Embryonic facial prominence (tissue), 1 donor: ENCODE data around the gene FAM9A.

Experiments used
- DNase-seq: peaks from one replicate; pipeline ENCODE4 v3.0.0-alpha.2; 2016; ENCODE audit errors: extremely low spot score

The FAM9A gene

GRCh38 chrX:8801041-8801599 lies at the start of gene FAM9A:
FAM9A (minus strand) TSS chrX:8801383; CDS start chrX:8800171, 1,212 bp downstream.
- no peak for DNase-seq

- DNase-seq: no peak
These were observed 49.3 kb upstream of the FAM9A start for GRCh38 chrX:8850478-8850877.

DNA sequence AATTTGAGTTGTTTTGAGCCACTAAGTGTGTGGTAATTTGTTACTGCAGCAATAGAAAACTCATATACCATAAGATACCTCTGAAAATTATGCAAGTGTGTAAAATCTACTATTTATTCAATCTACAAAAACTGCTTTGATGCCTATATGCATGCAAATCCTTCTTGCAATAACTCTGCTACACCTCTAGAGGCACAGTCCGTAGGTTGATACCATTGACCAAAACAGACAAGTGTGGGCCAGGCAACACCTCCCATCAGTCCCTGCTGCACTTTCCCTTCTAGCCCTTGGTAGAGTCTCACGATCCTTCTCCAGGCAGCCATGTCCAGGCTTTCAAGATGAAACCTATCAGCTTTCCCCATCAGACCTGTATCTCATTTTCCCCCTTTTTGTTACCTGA lies 48.8 kb upstream of the FAM9A start:
- no peak for DNase-seq

GRCh38 chrX:8849458-8849857 lies 48.3 kb upstream of the FAM9A start:
- no peak for DNase-seq

GRCh38 chrX:8848911-8849310 lies 47.7 kb upstream of the FAM9A start:
- DNase-seq: no peak

DNA sequence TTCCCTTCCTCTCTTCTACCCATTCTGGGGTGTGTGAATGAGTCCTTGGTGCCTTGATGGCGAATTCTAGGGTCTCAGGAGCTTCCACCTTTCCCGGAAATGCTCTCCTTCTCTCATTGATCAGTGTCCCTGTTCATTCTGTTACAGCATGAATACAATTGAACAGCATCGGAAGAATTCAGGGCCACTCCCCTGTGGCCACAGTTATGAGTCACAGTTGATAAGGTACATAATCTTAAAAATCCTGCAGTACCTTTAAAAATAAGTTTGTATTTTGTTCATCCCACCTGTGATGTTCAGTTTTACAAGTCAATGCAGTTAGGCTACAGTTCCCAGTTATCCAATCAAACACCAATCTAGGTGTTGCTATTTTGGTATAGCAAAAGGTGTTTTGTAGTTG lies 47.3 kb upstream of the FAM9A start:
- no peak for DNase-seq

GRCh38 chrX:8847360-8847759 lies 46.2 kb upstream of the FAM9A start:
- no peak for DNase-seq

DNA sequence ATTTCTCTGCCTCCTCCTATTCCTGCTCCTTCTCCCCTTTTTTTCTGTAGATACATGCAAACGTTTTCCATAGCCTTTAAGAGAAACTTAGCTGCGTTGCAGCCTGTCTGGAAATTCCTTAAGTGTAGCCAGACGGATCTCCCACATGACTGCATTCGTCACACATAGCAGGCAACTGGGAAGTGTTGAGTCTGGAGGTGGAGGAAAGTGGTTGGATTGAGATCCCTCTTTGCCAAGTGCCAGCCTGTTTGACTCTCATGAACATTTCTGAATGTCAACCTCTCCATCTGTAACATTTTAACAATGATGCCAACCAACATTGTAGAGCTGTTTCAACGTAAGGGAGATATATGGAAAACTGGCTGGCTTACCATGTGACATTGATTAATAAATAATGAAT lies 45.1 kb upstream of the FAM9A start:
- no peak for DNase-seq

- DNase-seq: no peak
These were observed 44.3 kb upstream of the FAM9A start for GRCh38 chrX:8845469-8845868.

- no peak for DNase-seq
These were observed 43.9 kb upstream of the FAM9A start for GRCh38 chrX:8845060-8845459.

- no peak for DNase-seq
These were observed 43.0 kb upstream of the FAM9A start for GRCh38 chrX:8844157-8844556.

GRCh38 chrX:8841911-8842310 lies 40.7 kb upstream of the FAM9A start:
- no peak for DNase-seq

DNA sequence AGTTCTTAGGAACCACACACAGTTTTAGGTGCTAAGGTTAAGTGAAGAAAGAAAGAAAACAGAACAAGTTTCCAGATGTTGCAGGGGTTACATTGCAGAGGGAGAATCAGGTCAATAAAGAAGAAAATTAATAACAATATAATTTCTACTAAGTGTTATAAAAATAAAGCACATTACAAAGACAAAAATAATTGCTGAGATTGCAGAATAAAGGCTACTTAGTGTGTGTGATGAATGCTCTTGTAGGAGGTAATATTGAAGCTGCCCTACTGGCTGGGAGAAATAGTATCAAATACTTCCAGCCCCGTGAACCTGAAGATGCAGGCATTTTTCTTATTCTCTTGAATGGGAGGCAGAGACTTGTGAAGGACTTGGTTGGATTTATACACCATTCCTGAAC lies 33.2 kb upstream of the FAM9A start:
- DNase-seq: no peak

DNA sequence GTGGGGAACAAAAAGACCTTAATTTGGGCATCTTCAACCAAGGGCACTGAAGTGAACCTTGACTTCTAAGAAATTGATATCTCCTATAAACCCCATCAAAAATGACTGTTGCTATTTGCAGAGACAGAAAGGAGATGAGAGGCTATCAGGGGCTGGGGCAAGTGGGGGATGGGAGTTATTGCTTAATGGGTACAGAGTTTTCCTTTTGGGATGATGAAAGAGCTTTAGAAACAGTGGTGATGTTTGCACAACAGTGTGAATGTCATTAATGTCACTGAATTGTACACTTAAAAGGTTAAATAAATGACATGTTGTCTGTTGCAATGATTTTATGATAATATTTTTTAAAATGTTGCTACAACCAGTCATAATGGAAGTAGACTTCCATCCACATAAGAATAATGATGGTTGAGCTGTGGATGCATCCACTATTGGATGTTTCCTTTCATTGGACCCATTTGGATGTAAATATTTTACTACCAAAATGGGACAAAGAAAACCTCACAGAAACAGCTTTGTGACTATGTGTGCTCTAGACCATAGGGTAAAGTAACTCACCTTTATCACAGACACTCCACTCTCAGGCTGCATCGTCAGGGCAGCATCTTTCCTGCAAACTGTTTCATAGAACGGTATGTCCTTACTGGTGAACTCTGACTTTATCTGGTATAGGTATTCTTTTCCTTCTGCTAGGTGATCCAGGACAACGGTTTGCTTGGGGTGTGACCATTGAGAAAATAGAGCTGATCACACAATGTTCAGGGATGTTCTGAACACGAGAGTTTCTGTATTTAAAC lies 31.6 kb upstream of the FAM9A start:
- no peak for DNase-seq

DNA sequence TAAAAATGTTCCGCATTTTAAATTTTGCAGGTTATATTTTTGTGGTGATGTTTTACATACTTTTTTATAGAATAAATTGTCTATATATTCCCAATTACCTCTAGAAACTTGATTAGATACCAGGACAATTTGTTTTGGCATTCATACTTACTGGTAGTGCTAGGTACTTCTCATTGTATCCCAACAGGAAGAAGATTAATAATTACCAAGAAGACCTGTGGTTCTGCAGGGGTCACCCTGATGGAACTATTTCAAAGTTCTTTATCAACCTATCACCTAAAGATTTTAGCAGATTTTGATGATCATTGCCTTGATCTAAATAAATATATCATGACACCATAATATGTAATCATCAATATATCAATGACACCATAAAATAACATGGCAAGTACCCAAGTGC lies 22.5 kb upstream of the FAM9A start:
- no peak for DNase-seq

- DNase-seq: no peak
These were observed 20.8 kb upstream of the FAM9A start for GRCh38 chrX:8822002-8822401.

- DNase-seq: no peak
These were observed 19.8 kb upstream of the FAM9A start for GRCh38 chrX:8820910-8821527.

- DNase-seq: no peak
These were observed 14.4 kb upstream of the FAM9A start for GRCh38 chrX:8815460-8816065.

GRCh38 chrX:8813036-8813435 lies 11.9 kb upstream of the FAM9A start:
- no peak for DNase-seq

DNA sequence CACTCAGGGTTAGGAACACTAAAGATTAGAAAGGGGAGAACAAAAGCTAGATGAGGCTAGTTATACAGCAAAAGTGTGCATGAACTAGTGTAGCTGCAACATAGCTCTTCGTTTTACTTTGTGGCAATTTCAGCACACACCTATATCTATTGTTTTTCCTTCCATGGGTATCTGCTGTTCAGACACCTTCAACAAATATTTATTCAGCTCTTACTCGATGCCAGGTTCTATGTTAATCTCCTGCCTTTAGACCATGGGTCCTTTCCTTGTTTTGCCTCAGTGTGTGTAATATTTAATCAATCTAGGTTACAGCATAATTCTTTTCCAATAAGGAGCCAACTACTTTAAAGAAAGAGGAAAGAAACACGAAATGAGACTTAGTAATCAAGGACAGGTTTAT lies 10.4 kb upstream of the FAM9A start:
- DNase-seq: no peak

- DNase-seq: no peak
These were observed 7.5 kb upstream of the FAM9A start for GRCh38 chrX:8808661-8809060.

DNA sequence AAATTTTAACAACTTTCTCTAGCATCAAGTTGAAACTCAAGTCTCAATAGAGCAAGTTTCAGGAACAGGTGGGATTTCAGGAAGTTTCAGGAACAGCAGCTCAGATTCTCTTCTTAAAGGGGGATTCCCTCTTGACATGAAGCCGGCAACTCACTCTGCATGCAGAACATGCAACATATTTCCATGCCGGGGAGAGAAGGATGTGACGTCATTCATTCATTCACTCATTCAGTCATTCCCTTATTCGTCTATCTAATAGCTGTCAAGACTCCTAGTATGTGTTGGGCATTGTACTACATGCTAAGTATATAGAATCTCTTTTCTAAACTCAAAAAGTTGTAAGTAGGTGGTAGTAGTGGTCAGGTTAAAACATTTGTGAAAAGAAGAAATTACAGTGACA lies 4.8 kb upstream of the FAM9A start:
- DNase-seq: no peak

- no peak for DNase-seq
These were observed 3.9 kb upstream of the FAM9A start for GRCh38 chrX:8805046-8805445.
